ENCODE data around the gene CD44. TPM values are rescaled to one million over a fixed set of nuclear protein-coding genes. Genes with fewer than 3 reads are reported as not detected.

The CD44 gene
- polyA plus RNA-seq, 2 of the 4 experiments (the other 2 are of a cell fraction), result 309 to 585 TPM

GRCh38 chr11:35280727-35281126 lies 141.8 kb downstream of the CD44 start:
- Histone ChIP-seq H3K4me1 (peaks cover 26% of the 10 kb centered on the region), H3K4me3 (no peak overlapping the region), H3K27ac (no peak overlapping the region), H3K4me2 (no peak overlapping the region), H3K9me3 (no peaks in the 10 kb centered on the region)
- CTCF ChIA-PET, result interaction anchor here (1.3 to 1.5 kb wide), 3 partner anchors 8 to 355 kb away, joined by 3 to 5 read pairs (median 3); no protein-coding TSS in a partner anchor
- TF ChIP-seq JUNB (IDR thresholded peaks at IDR 0.05) (no peak), RNF2 (IDR thresholded peaks at IDR 0.05; ENCODE audit: borderline replicate concordance, low read depth) (no peak), CHD4 (IDR thresholded peaks at IDR 0.05; ENCODE audit: borderline replicate concordance) (no peak), TFCP2L1 (CRISPR knock-in tag; IDR thresholded peaks at IDR 0.05) (no peak), HOXA7 (CRISPR knock-in tag; IDR thresholded peaks at IDR 0.05) (no peak), SREBF2 (IDR thresholded peaks at IDR 0.05) (no peak), CBX2 (IDR thresholded peaks at IDR 0.05; ENCODE audit: borderline replicate concordance, low read depth) (no peak), BHLHE40 (IDR thresholded peaks at IDR 0.05; ENCODE audit: low read depth, low read length) (no peak), SMC3 (IDR thresholded peaks at IDR 0.05) (no peak)
- TF ChIP-seq, protein P1, sequence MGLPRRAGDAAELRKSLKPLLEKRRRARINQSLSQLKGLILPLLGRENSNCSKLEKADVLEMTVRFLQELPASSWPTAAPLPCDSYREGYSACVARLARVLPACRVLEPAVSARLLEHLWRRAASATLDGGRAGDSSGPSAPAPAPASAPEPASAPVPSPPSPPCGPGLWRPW (IDR thresholded peaks at IDR 0.05), result no peak
- TF ChIP-seq, protein P2, sequence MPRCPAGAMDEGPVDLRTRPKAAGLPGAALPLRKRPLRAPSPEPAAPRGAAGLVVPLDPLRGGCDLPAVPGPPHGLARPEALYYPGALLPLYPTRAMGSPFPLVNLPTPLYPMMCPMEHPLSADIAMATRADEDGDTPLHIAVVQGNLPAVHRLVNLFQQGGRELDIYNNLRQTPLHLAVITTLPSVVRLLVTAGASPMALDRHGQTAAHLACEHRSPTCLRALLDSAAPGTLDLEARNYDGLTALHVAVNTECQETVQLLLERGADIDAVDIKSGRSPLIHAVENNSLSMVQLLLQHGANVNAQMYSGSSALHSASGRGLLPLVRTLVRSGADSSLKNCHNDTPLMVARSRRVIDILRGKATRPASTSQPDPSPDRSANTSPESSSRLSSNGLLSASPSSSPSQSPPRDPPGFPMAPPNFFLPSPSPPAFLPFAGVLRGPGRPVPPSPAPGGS (IDR thresholded peaks at IDR 0.05), result no peak
- TF ChIP-seq, protein P3, sequence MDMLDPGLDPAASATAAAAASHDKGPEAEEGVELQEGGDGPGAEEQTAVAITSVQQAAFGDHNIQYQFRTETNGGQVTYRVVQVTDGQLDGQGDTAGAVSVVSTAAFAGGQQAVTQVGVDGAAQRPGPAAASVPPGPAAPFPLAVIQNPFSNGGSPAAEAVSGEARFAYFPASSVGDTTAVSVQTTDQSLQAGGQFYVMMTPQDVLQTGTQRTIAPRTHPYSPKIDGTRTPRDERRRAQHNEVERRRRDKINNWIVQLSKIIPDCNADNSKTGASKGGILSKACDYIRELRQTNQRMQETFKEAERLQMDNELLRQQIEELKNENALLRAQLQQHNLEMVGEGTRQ (IDR thresholded peaks at IDR 0.05), result no peak
- DNase-seq (ENCODE audit: low read depth in 1 of 2, low spot score in 1 of 2) (no peak), FAIRE-seq (no peak), ATAC-seq (no peak)
- POLR2A ChIA-PET, result no interaction called here
- WGBS (ENCODE audit: missing lambda C conversion rate), result 95% methylated on average over 7 of the region's 7 CpGs

DNA sequence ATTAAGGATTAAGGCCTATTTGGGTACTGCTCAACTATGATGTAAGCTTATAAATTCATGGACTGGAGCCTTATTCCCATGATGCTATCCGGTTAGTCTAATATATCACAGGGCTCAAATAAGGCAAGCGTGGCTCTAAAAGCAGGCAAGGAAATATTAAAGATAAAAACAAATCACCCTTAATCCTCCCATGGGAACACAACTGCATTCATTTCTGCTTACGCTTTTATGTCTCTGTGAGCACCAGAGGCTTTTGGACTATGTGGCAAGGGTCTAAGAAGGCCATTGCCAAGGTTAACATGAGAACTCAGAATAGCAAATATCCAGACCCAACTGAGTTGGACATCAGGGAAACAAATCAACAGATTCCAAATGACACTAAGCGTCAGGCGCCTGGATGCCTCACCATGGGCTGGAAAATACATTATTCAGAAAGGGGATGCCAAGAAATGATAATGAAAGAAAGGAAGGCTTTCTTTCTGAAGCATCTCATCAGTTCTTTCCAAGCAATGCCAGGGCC lies 142.3 kb downstream of the CD44 start:
- no peak overlapping the region for H3K4me3 ChIP-seq
- CTCF ChIA-PET, result interaction anchor here (1.3 kb wide), 2 partner anchors 8 to 11 kb away, joined by 3 read pairs; no protein-coding TSS in a partner anchor
- TF ChIP-seq HEYL (CRISPR knock-in tag; IDR thresholded peaks at IDR 0.05), result no peak
- TF ChIP-seq, protein P4, sequence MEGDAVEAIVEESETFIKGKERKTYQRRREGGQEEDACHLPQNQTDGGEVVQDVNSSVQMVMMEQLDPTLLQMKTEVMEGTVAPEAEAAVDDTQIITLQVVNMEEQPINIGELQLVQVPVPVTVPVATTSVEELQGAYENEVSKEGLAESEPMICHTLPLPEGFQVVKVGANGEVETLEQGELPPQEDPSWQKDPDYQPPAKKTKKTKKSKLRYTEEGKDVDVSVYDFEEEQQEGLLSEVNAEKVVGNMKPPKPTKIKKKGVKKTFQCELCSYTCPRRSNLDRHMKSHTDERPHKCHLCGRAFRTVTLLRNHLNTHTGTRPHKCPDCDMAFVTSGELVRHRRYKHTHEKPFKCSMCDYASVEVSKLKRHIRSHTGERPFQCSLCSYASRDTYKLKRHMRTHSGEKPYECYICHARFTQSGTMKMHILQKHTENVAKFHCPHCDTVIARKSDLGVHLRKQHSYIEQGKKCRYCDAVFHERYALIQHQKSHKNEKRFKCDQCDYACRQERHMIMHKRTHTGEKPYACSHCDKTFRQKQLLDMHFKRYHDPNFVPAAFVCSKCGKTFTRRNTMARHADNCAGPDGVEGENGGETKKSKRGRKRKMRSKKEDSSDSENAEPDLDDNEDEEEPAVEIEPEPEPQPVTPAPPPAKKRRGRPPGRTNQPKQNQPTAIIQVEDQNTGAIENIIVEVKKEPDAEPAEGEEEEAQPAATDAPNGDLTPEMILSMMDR (IDR thresholded peaks at IDR 0.05), result no peak
- no peak for TF ChIP-seq CHD4 (IDR thresholded peaks at IDR 0.05; ENCODE audit: borderline replicate concordance)
- TF ChIP-seq SREBF2 (IDR thresholded peaks at IDR 0.05), result no peak
- TF ChIP-seq RNF2 (IDR thresholded peaks at IDR 0.05; ENCODE audit: borderline replicate concordance, low read depth), result no peak
- no peak for TF ChIP-seq ZNF302 (CRISPR knock-in tag; IDR thresholded peaks at IDR 0.05)
- no peak for TF ChIP-seq ZSCAN20 (CRISPR knock-in tag; IDR thresholded peaks at IDR 0.05)
- no peak for TF ChIP-seq MYC (IDR thresholded peaks at IDR 0.05; ENCODE audit: borderline replicate concordance, low read length)
- TF ChIP-seq MAZ (IDR thresholded peaks at IDR 0.05; ENCODE audit: borderline replicate concordance, low read depth, low read length), result no peak
- TF ChIP-seq, protein P5, sequence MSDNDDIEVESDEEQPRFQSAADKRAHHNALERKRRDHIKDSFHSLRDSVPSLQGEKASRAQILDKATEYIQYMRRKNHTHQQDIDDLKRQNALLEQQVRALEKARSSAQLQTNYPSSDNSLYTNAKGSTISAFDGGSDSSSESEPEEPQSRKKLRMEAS (IDR thresholded peaks at IDR 0.05), result no peak
- 94% methylated on average over 5 of the region's 5 CpGs for WGBS (ENCODE audit: missing lambda C conversion rate)
- no peak overlapping the region for H3K4me2 ChIP-seq
- FAIRE-seq, result no peak
- H3K9me3 ChIP-seq, result no peaks in the 10 kb centered on the region
- peaks cover 21% of the 10 kb centered on the region for H3K4me1 ChIP-seq
- no peak for ATAC-seq
- no peak overlapping the region for H3K27ac ChIP-seq
- POLR2A ChIA-PET, result no interaction called here
- DNase-seq (ENCODE audit: low read depth in 1 of 2, low spot score in 1 of 2), result no peak

Other genes starting within 250 kb of the CD44 start
- 35.1 and 55.6 TPM in 2 replicates for gene APIP, start 222.8 kb upstream of the CD44 start, polyA plus RNA-seq (2011; rRNA removed)
- 36.1 to 42.4 TPM (median 38.6 TPM) in 3 replicates for gene APIP, start 222.8 kb upstream of the CD44 start, polyA plus RNA-seq (2017; fragmentation: RNase III; extraction: RNeasy Plus Mini Kit Qiagen cat#74134 plus additional on column Dnase treatment)
- 51.4 and 87.4 TPM in 2 replicates for gene PDHX, start 222.6 kb upstream of the CD44 start, polyA plus RNA-seq (2011; rRNA removed)
- 45.8 to 46.5 TPM (median 46.1 TPM) in 3 replicates for gene PDHX, start 222.6 kb upstream of the CD44 start, polyA plus RNA-seq (2017; fragmentation: RNase III; extraction: RNeasy Plus Mini Kit Qiagen cat#74134 plus additional on column Dnase treatment)

Measured in A549 (cell line).